K562 (cell line): Measurements from ENCODE around the gene TRA2B. TPM values are rescaled to one million over a fixed set of nuclear protein-coding genes. Genes with fewer than 3 reads are reported as not detected.

Experiments
- ATAC-seq: fragments of 200-7000 bp; cut with Tn5 transposase; 3 replicates; pipeline ENCODE4 v1.9.1; 2020; ENCODE audit warnings: moderate library complexity
- BruUV-seq: library from RNA; stranded (reverse); fragments of 400-500 nt; replicated peaks from 2 replicates; lab custom pipeline; 2021; lab: Mats Ljungman, UMichigan
- CTCF ChIA-PET: fragments of 300-600 bp; formaldehyde crosslinking; extraction: SDS; loops from one replicate; lab custom pipeline; 2021; ENCODE audit warnings: low intra/inter-chr PET ratio; lab: Yijun Ruan, JAX
- POLR2A ChIA-PET: fragments of 300-600, 350-650 bp; sonication (Branson Sonifier 250); formaldehyde crosslinking; extraction: SDS; loops from one replicate; lab custom pipeline; 2021; ENCODE audit warnings: antibody characterized with exemption, inconsistent platforms; lab: Yijun Ruan, JAX
- DNase-seq, 4 experiments: peaks; one replicate each; pipeline versions ENCODE4 v3.0.0 to v3.0.0-alpha.2; 2011 to 2018; ENCODE audit warnings: low spot score in 3 of 4, mixed read lengths in 3 of 4; ENCODE audit errors: extremely low read depth in 1 of 4
- FAIRE-seq: peaks from 2 replicates; lab custom pipeline; 2011; peaks lifted over from hg19 to GRCh38; lab: Jason Lieb, UNC
- H2AFZ ChIP-seq: 2 replicates; pipeline ENCODE4 v1.6.0; 2011; ENCODE audit warnings: low read depth, low read length, control low read depth, inconsistent platforms
- H3K27ac ChIP-seq: fragments of 200-600 bp; 3 replicates; pipeline ENCODE4 v1.8.0; 2011; ENCODE audit warnings: low read depth, mild to moderate bottlenecking, control low read depth, inconsistent platforms, low read length, moderate library complexity, mixed read lengths; ENCODE audit errors: extremely low read depth
- H3K27me3 ChIP-seq, 2 experiments: fragments of 300-600 bp in 1 of 2; 2 replicates in 1 of 2; 3 replicates in 1 of 2; pipeline versions ENCODE4 v1.6.0 to v1.8.0; 2011; ENCODE audit warnings: inconsistent platforms in 2 of 2, low read length in 2 of 2, mild to moderate bottlenecking in 1 of 2, mixed read lengths in 1 of 2, moderate library complexity in 1 of 2; ENCODE audit not compliant: control insufficient read depth in 2 of 2, insufficient read depth in 2 of 2
- H3K36me3 ChIP-seq: fragments of 300-600 bp; 3 replicates; pipeline ENCODE4 v1.8.0; 2011; ENCODE audit warnings: mild to moderate bottlenecking, low read length, inconsistent platforms; ENCODE audit not compliant: control insufficient read depth, insufficient read depth
- H3K4me1 ChIP-seq, 2 experiments: fragments of 200-600 bp in 1 of 2; replicated peaks in 1 of 2; 2 replicates in 1 of 2; 3 replicates in 1 of 2; pipeline versions ENCODE4 v1.5.1 to v1.8.0; 2011; ENCODE audit warnings: inconsistent platforms in 2 of 2, low read length in 2 of 2, mild to moderate bottlenecking in 1 of 2, mixed read lengths in 1 of 2, moderate library complexity in 1 of 2; ENCODE audit not compliant: control insufficient read depth in 2 of 2, insufficient read depth in 2 of 2
- H3K4me2 ChIP-seq: 2 replicates; pipeline ENCODE4 v1.6.1; 2011; ENCODE audit warnings: low read length, control low read depth, inconsistent platforms, mixed read lengths; ENCODE audit not compliant: insufficient read depth
- H3K4me3 ChIP-seq: fragments of 200-600 bp; sonication (generic), shearing (Covaris generic); 2 replicates; pipeline ENCODE4 v1.5.1; 2016; ENCODE audit warnings: control low read depth, inconsistent platforms
- H3K79me2 ChIP-seq: fragments of 200-600 bp; 3 replicates; pipeline ENCODE4 v1.8.0; 2011; ENCODE audit warnings: low read length, inconsistent platforms; ENCODE audit not compliant: control insufficient read depth, insufficient read depth
- H3K9ac ChIP-seq, 2 experiments: 2 replicates each; pipeline versions ENCODE4 v1.6.0 to v1.6.1; 2011; ENCODE audit warnings: low read depth in 2 of 2, low read length in 2 of 2, control low read depth in 1 of 2, inconsistent platforms in 1 of 2, mild to moderate bottlenecking in 1 of 2, mixed read lengths in 1 of 2; ENCODE audit not compliant: insufficient read depth in 1 of 2
- H3K9me1 ChIP-seq: one replicate; pipeline ENCODE4 v1.6.0; 2011; ENCODE audit warnings: inconsistent platforms, mild to moderate bottlenecking, low read length, moderate library complexity; ENCODE audit not compliant: control insufficient read depth, insufficient read depth
- H3K9me3 ChIP-seq: replicated peaks from 2 replicates; pipeline ENCODE4 v1.5.1; 2011; ENCODE audit warnings: low read depth, low read length, inconsistent platforms; ENCODE audit not compliant: control insufficient read depth, insufficient read depth
- H4K20me1 ChIP-seq: replicated peaks from 2 replicates; pipeline ENCODE4 v1.6.1; 2011; ENCODE audit warnings: low read length, inconsistent platforms, mixed read lengths; ENCODE audit not compliant: control insufficient read depth, insufficient read depth
- CCNT2 ChIP-seq: IDR thresholded peaks from 2 replicates; pipeline ENCODE4 v1.6.1; 2011; ENCODE audit warnings: borderline replicate concordance, low read depth, mild to moderate bottlenecking, moderate library complexity, mixed read lengths, low read length; ENCODE audit not compliant: insufficient read length; ENCODE audit errors: extremely low read depth
- TARDBP ChIP-seq: fragments of 450-650 bp; IDR thresholded peaks from 2 replicates; pipeline ENCODE4 v1.6.1; 2016
- THRAP3 ChIP-seq: fragments of 450-650 bp; IDR thresholded peaks from 2 replicates; pipeline ENCODE4 v1.6.1; 2016; ENCODE audit warnings: mild to moderate bottlenecking, inconsistent platforms, borderline replicate concordance
- WGBS: fragments of 100-300 bp; shearing (Covaris generic); methylation state at CpG from one replicate; pipeline ENCODE4 v1.1.6; 2016; ENCODE audit warnings: low coverage, mixed read lengths; ENCODE audit not compliant: insufficient coverage; ENCODE audit errors: missing lambda C conversion rate; 5-methylcytosine and 5-hydroxymethylcytosine counted together
- in situ Hi-C: fragments of 300-500 bp; cut with MboI; formaldehyde crosslinking; loops from 4 replicates; pipeline ENCODE4 v1.15.0; 2018; ENCODE audit warnings: inconsistent platforms, mixed read lengths
- intact Hi-C: fragments of 100-400 bp; cut with micrococcal nuclease; formaldehyde crosslinking; loops from 2 replicates; pipeline ENCODE4 v1.14.2; 2022
- polyA plus RNA-seq, 8 experiments: library from polyadenylated mRNA; depleted of rRNA in 4 of 8; stranded (reverse) in 5 of 8; unstranded in 3 of 8; fragments of >200 nt; fragmentation: Nextera tagmentation in 2 of 8; fragmentation: Illumina TruSeq in 1 of 8; extraction: Ambion mirVana in 2 of 8; extraction: Trizol in 1 of 8; gene quantifications; 2 replicates each; pipeline versions ENCODE4 v1.2.1 to v1.2.3, GENCODE V29; 2011 to 2014; ENCODE audit warnings: inconsistent platforms in 1 of 8, missing spikeins in 1 of 8
- total RNA-seq, 7 experiments: library from RNA; depleted of rRNA in 6 of 7; stranded (reverse); fragments of >200 nt in 6 of 7; fragmentation: Illumina TruSeq in 2 of 7; extraction: Trizol in 2 of 7; gene quantifications; 2 replicates each; pipeline versions ENCODE4 v1.2.1 to v1.2.3, GENCODE V29; 2011 to 2021; ENCODE audit warnings: low replicate concordance in 1 of 7
- TF ChIP-seq, protein P1 (sequence below): sonication (generic); formaldehyde crosslinking; IDR thresholded peaks from 2 replicates; pipeline ENCODE4 v1.8.0; 2022; ENCODE audit warnings: mild to moderate bottlenecking, missing genetic modification reagents
- TF ChIP-seq, protein P2 (sequence below): sonication (generic); formaldehyde crosslinking; IDR thresholded peaks from 2 replicates; pipeline ENCODE4 v1.8.0; 2022; ENCODE audit warnings: missing genetic modification reagents, mild to moderate bottlenecking, borderline replicate concordance
- TF ChIP-seq, protein P3 (sequence below): fragments of 250-450 bp; sonication (Bioruptor Pico); IDR thresholded peaks from 2 replicates; pipeline ENCODE4 v1.5.0; 2020; ENCODE audit warnings: mild to moderate bottlenecking, borderline replicate concordance
- TF ChIP-seq, protein P4 (sequence below): fragments of 450-650 bp; IDR thresholded peaks from 2 replicates; pipeline ENCODE4 v1.6.1; 2018; ENCODE audit not compliant: partially characterized antibody
- TF ChIP-seq, protein P5 (sequence below): fragments of 450-650 bp; IDR thresholded peaks from 2 replicates; pipeline ENCODE4 v1.6.1; 2016; ENCODE audit warnings: borderline replicate concordance

The TRA2B gene
- total and polyA plus RNA-seq, 9 of the 15 experiments (the other 6 are each of a cell fraction or from before 2014, with no cell fraction given), result 105 to 411 (median 278) TPM

DNA sequence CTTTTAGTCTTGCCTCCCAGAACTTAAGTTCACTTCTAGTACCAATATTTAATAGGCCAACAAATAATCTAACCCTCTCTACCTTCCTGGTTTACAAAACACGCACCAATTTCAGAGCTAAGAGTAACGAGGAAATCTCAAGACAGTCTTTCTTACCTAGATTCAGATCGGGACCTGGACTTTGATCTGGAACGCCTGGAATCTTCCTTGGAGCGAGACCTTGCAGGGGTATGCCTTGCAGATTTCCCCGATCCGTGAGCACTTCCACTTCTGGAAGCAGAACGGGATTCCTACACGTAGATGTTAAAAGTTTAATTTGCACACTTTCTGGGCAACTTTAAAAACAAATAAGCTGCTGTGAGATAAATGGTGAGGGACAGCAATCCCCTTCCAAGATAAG, 11.4 kb downstream of the TRA2B start:
- H3K79me2 ChIP-seq, result peaks cover 100% of the 10 kb centered on the region
- H3K4me1 ChIP-seq, result peaks cover 3 to 34% of the 10 kb centered on the region in 2 experiments; a peak in 4 of 5 replicates
- no peak overlapping the region for H2AFZ ChIP-seq
- in situ Hi-C loops, result no loop called here
- WGBS, result 92% methylated on average over 9 of the region's 9 CpGs
- H3K9ac ChIP-seq, result no peak overlapping the region
- no TSS peak for BruUV-seq
- no peaks in the 10 kb centered on the region for H3K27me3 ChIP-seq
- no peaks in the 10 kb centered on the region for H3K9me3 ChIP-seq
- ATAC-seq, result no peak
- H3K4me3 ChIP-seq, result no peak overlapping the region
- DNase-seq, result no peak
- FAIRE-seq, result no peak
- intact Hi-C loops, result no loop called here
- H3K36me3 ChIP-seq, result peaks cover 99% of the 10 kb centered on the region
- CTCF ChIA-PET, result no interaction called here
- no peak overlapping the region for H3K27ac ChIP-seq
- H4K20me1 ChIP-seq, result peaks cover 76% of the 10 kb centered on the region
- peaks cover 3% of the 10 kb centered on the region for H3K9me1 ChIP-seq
- POLR2A ChIA-PET, result interaction anchor here (0.7 to 6.0 kb wide), 5 partner anchors 10 to 163 kb away, joined by 3 to 61 read pairs (median 4); partner anchors contain the start of gene TRA2B
- H3K4me2 ChIP-seq, result no peak overlapping the region
- TF ChIP-seq, protein P1, sequence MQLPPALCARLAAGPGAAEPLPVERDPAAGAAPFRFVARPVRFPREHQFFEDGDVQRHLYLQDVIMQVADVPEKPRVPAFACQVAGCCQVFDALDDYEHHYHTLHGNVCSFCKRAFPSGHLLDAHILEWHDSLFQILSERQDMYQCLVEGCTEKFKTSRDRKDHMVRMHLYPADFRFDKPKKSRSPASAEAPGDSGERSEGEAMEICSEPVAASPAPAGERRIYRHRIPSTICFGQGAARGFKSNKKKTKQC (CRISPR knock-in tag), result no peak
- TF ChIP-seq THRAP3 (no peak), TARDBP (no peak), CCNT2 (no peak)
- TF ChIP-seq, protein P2, sequence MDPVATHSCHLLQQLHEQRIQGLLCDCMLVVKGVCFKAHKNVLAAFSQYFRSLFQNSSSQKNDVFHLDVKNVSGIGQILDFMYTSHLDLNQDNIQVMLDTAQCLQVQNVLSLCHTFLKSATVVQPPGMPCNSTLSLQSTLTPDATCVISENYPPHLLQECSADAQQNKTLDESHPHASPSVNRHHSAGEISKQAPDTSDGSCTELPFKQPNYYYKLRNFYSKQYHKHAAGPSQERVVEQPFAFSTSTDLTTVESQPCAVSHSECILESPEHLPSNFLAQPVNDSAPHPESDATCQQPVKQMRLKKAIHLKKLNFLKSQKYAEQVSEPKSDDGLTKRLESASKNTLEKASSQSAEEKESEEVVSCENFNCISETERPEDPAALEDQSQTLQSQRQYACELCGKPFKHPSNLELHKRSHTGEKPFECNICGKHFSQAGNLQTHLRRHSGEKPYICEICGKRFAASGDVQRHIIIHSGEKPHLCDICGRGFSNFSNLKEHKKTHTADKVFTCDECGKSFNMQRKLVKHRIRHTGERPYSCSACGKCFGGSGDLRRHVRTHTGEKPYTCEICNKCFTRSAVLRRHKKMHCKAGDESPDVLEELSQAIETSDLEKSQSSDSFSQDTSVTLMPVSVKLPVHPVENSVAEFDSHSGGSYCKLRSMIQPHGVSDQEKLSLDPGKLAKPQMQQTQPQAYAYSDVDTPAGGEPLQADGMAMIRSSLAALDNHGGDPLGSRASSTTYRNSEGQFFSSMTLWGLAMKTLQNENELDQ (CRISPR knock-in tag), result no peak
- TF ChIP-seq, protein P3, sequence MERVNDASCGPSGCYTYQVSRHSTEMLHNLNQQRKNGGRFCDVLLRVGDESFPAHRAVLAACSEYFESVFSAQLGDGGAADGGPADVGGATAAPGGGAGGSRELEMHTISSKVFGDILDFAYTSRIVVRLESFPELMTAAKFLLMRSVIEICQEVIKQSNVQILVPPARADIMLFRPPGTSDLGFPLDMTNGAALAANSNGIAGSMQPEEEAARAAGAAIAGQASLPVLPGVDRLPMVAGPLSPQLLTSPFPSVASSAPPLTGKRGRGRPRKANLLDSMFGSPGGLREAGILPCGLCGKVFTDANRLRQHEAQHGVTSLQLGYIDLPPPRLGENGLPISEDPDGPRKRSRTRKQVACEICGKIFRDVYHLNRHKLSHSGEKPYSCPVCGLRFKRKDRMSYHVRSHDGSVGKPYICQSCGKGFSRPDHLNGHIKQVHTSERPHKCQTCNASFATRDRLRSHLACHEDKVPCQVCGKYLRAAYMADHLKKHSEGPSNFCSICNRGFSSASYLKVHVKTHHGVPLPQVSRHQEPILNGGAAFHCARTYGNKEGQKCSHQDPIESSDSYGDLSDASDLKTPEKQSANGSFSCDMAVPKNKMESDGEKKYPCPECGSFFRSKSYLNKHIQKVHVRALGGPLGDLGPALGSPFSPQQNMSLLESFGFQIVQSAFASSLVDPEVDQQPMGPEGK (CRISPR knock-in tag), result no peak
- TF ChIP-seq, protein P4, sequence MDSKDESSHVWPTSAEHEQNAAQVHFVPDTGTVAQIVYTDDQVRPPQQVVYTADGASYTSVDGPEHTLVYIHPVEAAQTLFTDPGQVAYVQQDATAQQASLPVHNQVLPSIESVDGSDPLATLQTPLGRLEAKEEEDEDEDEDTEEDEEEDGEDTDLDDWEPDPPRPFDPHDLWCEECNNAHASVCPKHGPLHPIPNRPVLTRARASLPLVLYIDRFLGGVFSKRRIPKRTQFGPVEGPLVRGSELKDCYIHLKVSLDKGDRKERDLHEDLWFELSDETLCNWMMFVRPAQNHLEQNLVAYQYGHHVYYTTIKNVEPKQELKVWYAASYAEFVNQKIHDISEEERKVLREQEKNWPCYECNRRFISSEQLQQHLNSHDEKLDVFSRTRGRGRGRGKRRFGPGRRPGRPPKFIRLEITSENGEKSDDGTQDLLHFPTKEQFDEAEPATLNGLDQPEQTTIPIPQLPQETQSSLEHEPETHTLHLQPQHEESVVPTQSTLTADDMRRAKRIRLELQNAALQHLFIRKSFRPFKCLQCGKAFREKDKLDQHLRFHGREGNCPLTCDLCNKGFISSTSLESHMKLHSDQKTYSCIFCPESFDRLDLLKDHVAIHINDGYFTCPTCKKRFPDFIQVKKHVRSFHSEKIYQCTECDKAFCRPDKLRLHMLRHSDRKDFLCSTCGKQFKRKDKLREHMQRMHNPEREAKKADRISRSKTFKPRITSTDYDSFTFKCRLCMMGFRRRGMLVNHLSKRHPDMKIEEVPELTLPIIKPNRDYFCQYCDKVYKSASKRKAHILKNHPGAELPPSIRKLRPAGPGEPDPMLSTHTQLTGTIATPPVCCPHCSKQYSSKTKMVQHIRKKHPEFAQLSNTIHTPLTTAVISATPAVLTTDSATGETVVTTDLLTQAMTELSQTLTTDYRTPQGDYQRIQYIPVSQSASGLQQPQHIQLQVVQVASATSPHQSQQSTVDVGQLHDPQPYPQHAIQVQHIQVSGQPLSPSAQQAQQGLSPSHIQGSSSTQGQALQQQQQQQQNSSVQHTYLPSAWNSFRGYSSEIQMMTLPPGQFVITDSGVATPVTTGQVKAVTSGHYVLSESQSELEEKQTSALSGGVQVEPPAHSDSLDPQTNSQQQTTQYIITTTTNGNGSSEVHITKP, result no peak
- TF ChIP-seq, protein P5, sequence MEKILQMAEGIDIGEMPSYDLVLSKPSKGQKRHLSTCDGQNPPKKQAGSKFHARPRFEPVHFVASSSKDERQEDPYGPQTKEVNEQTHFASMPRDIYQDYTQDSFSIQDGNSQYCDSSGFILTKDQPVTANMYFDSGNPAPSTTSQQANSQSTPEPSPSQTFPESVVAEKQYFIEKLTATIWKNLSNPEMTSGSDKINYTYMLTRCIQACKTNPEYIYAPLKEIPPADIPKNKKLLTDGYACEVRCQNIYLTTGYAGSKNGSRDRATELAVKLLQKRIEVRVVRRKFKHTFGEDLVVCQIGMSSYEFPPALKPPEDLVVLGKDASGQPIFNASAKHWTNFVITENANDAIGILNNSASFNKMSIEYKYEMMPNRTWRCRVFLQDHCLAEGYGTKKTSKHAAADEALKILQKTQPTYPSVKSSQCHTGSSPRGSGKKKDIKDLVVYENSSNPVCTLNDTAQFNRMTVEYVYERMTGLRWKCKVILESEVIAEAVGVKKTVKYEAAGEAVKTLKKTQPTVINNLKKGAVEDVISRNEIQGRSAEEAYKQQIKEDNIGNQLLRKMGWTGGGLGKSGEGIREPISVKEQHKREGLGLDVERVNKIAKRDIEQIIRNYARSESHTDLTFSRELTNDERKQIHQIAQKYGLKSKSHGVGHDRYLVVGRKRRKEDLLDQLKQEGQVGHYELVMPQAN, result no peak
